Spleen (tissue), 11 donors: ENCODE results near the gene THSD4. TPM values are rescaled to one million over a fixed set of nuclear protein-coding genes. Genes with fewer than 3 reads are reported as not detected.

Experiments
- DNase-seq: peaks from one replicate; pipeline ENCODE4 v3.0.0-alpha.2; 2020
- H3K27ac ChIP-seq, 8 donors: fragments of 200-600 bp; sonication (generic) in 7 of 8; 1 replicate in 4 of 8; 2 replicates in 4 of 8; pipeline versions ENCODE4 v1.5.0 to v1.8.0; 2016 to 2021; ENCODE audit warnings: inconsistent platforms in 4 of 8, mild to moderate bottlenecking in 4 of 8, moderate library complexity in 1 of 8
- H3K27me3 ChIP-seq, 7 donors: fragments of 200-600 bp; sonication (generic) in 6 of 7; replicated peaks in 1 of 7; 1 replicate in 4 of 7; 2 replicates in 3 of 7; pipeline versions ENCODE4 v1.5.0 to v1.8.0; 2016 to 2021; ENCODE audit warnings: inconsistent platforms in 3 of 7, mild to moderate bottlenecking in 1 of 7
- H3K36me3 ChIP-seq, 6 donors: fragments of 200-600 bp; sonication (generic) in 5 of 6; 1 replicate in 4 of 6; 2 replicates in 2 of 6; pipeline versions ENCODE4 v1.5.0 to v1.8.0; 2016 to 2021; ENCODE audit warnings: inconsistent platforms in 2 of 6
- H3K4me1 ChIP-seq, 6 donors: fragments of 200-600 bp; sonication (generic) in 5 of 6; 1 replicate in 3 of 6; 2 replicates in 3 of 6; pipeline versions ENCODE4 v1.5.0 to v1.8.0; 2016 to 2021; ENCODE audit warnings: inconsistent platforms in 3 of 6
- H3K4me3 ChIP-seq, 8 donors: fragments of 200-600 bp; sonication (generic) in 7 of 8; 1 replicate in 4 of 8; 2 replicates in 4 of 8; pipeline versions ENCODE4 v1.5.0 to v1.8.0; 2016 to 2021; ENCODE audit warnings: inconsistent platforms in 4 of 8, mild to moderate bottlenecking in 4 of 8, moderate library complexity in 2 of 8
- H3K9me3 ChIP-seq, 8 donors: fragments of 200-600 bp; sonication (generic) in 7 of 8; 1 replicate in 4 of 8; 2 replicates in 4 of 8; pipeline versions ENCODE4 v1.5.0 to v1.8.0; 2016 to 2021; ENCODE audit warnings: inconsistent platforms in 4 of 8
- POLR2A ChIP-seq, 3 donors: fragments of 450-650 bp; IDR thresholded peaks; one replicate each; pipeline ENCODE4 v1.5.1; 2017; ENCODE audit warnings: antibody characterized with exemption in 3 of 3, mild to moderate bottlenecking in 1 of 3
- POLR2AphosphoS5 ChIP-seq, 3 donors: sonication (generic); formaldehyde crosslinking; IDR thresholded peaks; one replicate each; pipeline ENCODE4 v1.5.1; 2017; ENCODE audit warnings: antibody characterized with exemption in 3 of 3
- WGBS, 5 donors: extraction: QIAGEN DNeasy Blood & Tissue Kit in 3 of 5; methylation state at CpG; one replicate each; pipeline versions ENCODE4 v1.1.5 to v1.1.7; 2013 to 2018; 5-methylcytosine and 5-hydroxymethylcytosine counted together
- intact Hi-C: fragments of 100-400 bp; cut with DNase I; formaldehyde crosslinking; loops from one replicate; pipeline ENCODE4 v1.15.0; 2023; ENCODE audit warnings: low total_unique reads
- polyA plus RNA-seq, 3 donors: library from polyadenylated mRNA; stranded (reverse); fragments of 200-250 nt; gene quantifications; one replicate each; pipeline ENCODE4 v1.2.1, GENCODE V29; 2013
- total RNA-seq, 7 donors: library from RNA; depleted of rRNA in 3 of 7; stranded (reverse); fragments of >200 nt in 3 of 7; fragmentation: NEBNext Ultra II Directional in 4 of 7; extraction: Animal tissue kit (Norgen Biotek cat#: 25700) in 4 of 7; gene quantifications; one replicate each; pipeline versions ENCODE4 v1.1.0 to v1.2.1, GENCODE V29; 2016 to 2021
- TF ChIP-seq, protein P1 (sequence below), 11 experiments: fragments of 200-600 bp in 7 of 11; fragments of 450-650 bp in 4 of 11; sonication (generic) in 4 of 11; IDR thresholded peaks in 8 of 11; conservative IDR thresholded peaks in 3 of 11; 1 replicate in 7 of 11; 2 replicates in 4 of 11; pipeline versions ENCODE4 v1.4.0 to v1.8.0; 2016 to 2021; ENCODE audit warnings: antibody characterized with exemption in 11 of 11, inconsistent platforms in 4 of 11, mild to moderate bottlenecking in 1 of 11
- donor health status: healthy with polysubstance abuse.
- donor health status: DM: no; HTN: no; CAD: no; lungs with moderate emphysema.
- donor health status: DM: no; HTN: no; CAD: no.
- donor health status: Bipolar disorder and iron deficiency.
- donor health status: healthy.
- donor health status: DM: no; HTN: no; CAD: no.
- donor health status: DM: yes; HTN: yes; CAD: no.

Gene THSD4
- total and polyA plus RNA-seq, 10 donors, result 0.29 to 11.3 (median 3.4) TPM

DNA sequence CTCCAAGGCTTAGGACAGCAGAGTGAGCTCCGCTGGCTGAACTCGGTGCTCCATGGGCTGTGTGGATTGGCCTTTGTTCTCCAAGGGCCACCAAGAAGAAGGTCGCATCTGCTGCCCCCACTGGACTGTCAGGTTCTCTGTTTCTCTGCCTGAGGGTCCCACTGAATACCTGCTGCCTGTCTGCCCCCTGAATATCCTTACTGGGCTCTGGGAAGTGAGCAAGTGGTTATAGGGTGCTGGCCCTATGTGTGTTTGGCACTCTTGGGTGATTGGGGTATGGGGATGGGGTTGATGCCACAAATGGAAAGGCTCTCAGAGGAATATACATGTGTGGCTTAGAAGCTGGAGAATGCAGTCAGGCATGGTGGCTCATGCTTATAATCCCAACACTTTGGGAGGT, 82.3 kb downstream of the THSD4 start:
- Histone ChIP-seq H3K9me3 (no peaks in the 10 kb centered on the region), H3K4me3 (no peak overlapping the region), H3K27me3 (no peaks in the 10 kb centered on the region), H3K36me3 (no peaks in the 10 kb centered on the region), H3K27ac (no peak overlapping the region), H3K4me1 (no peaks in the 10 kb centered on the region)
- WGBS, 5 donors, result 89 to 96% (median 93%) methylated on average over 3 of the region's 3 CpGs; no CpG with 5 or more reads in 1 of the 5 donors
- DNase-seq, result no peak
- TF ChIP-seq POLR2AphosphoS5 (IDR thresholded peaks at IDR 0.05), result no peak
- no peak for TF ChIP-seq POLR2A (IDR thresholded peaks at IDR 0.05)
- TF ChIP-seq, protein P1, sequence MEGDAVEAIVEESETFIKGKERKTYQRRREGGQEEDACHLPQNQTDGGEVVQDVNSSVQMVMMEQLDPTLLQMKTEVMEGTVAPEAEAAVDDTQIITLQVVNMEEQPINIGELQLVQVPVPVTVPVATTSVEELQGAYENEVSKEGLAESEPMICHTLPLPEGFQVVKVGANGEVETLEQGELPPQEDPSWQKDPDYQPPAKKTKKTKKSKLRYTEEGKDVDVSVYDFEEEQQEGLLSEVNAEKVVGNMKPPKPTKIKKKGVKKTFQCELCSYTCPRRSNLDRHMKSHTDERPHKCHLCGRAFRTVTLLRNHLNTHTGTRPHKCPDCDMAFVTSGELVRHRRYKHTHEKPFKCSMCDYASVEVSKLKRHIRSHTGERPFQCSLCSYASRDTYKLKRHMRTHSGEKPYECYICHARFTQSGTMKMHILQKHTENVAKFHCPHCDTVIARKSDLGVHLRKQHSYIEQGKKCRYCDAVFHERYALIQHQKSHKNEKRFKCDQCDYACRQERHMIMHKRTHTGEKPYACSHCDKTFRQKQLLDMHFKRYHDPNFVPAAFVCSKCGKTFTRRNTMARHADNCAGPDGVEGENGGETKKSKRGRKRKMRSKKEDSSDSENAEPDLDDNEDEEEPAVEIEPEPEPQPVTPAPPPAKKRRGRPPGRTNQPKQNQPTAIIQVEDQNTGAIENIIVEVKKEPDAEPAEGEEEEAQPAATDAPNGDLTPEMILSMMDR (IDR thresholded peaks at IDR 0.05 in 8 of 11, conservative IDR thresholded peaks at IDR 0.05 in 3 of 11), result no peak
- intact Hi-C loops, result no loop called here

GRCh38 chr15:71198846-71199245, 83.6 kb downstream of the THSD4 start:
- H3K27me3 ChIP-seq, result no peaks in the 10 kb centered on the region
- no peaks in the 10 kb centered on the region for H3K4me1 ChIP-seq
- no peak overlapping the region for H3K4me3 ChIP-seq
- TF ChIP-seq POLR2AphosphoS5 (IDR thresholded peaks at IDR 0.05) (no peak), POLR2A (IDR thresholded peaks at IDR 0.05) (no peak)
- TF ChIP-seq, protein P1 (IDR thresholded peaks at IDR 0.05 in 8 of 11, conservative IDR thresholded peaks at IDR 0.05 in 3 of 11), result no peak
- no peaks in the 10 kb centered on the region for H3K36me3 ChIP-seq
- DNase-seq, result no peak
- WGBS, 5 donors, result 65 to 83% (median 76%) methylated on average over 3 of the region's 3 CpGs
- no peak overlapping the region for H3K27ac ChIP-seq
- intact Hi-C loops, result no loop called here
- no peaks in the 10 kb centered on the region for H3K9me3 ChIP-seq

DNA sequence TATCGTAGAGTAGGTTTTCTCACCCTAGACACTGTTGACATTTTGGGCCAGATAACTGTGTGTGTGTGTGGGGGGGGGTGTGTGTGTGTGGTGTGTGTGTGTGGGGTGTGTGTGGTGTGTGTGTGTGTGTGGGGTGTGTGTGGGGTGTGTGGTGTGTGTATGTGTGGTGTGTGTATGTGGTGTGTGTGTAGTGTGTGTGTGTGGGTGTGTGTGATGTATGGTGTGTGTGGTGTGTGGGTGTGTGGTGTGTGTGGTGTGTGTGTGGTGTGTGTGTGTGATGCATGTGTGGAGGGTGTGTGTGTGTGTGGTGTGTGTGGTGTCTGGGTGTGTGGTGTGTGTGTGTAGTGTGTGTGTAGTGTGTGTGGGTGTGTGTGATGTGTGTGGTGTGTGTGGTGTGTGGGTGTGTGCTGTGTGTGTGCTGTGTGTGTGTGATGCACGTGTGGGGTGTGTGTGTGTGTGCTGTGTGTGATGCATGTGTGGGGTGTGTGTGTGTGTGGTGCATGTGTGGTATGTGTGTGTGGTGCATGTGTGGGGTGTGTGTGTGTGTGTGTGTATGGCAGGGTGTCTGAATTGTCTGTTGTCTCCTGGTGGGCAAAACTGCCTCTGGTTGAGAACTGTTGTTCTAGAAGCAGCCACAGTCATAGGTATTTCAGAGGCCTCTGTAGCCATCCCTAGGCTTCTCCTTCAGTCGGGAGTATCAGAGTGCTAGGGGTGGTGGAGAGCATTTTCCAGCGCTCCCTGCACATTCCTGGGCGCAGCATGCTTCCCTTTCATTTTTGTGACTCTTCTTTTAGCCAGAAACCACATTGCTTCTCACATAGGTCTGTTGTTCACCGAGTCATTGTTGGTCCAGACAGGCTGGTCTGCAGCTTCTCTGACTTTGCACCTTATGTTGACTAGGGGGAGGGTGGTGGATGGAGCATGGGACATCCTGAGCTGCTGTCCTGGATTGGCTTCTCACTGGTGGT, 84.4 kb downstream of the THSD4 start:
- Histone ChIP-seq H3K36me3 (no peaks in the 10 kb centered on the region), H3K4me3 (no peak overlapping the region), H3K27ac (no peak overlapping the region), H3K9me3 (no peaks in the 10 kb centered on the region), H3K27me3 (no peaks in the 10 kb centered on the region), H3K4me1 (no peaks in the 10 kb centered on the region)
- TF ChIP-seq POLR2A (IDR thresholded peaks at IDR 0.05) (no peak), POLR2AphosphoS5 (IDR thresholded peaks at IDR 0.05) (no peak)
- TF ChIP-seq, protein P1 (IDR thresholded peaks at IDR 0.05 in 8 of 11, conservative IDR thresholded peaks at IDR 0.05 in 3 of 11), result no peak
- DNase-seq, result no peak
- 75 to 80% (median 78%) methylated on average over 6 of the region's 6 CpGs for WGBS, 5 donors
- intact Hi-C loops, result no loop called here

DNA sequence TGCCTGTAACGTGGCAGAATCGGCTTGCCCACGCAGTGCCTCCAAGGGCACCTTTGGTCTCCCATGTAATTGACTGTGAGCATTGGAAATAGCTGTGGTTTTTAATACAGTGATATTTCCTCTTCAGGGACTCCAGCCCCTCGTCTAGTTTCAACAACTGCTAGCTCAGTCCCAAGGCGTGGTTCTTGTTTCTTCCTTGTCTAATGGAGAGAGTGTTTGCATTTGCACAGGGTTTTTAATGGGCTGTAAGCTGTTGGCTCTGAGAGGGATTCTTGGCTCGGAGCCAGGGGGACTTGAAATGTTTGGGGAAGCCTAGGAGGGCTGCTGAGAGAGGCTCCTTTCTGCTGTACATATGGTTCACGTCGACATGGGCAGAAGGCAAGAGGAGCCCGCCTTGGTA, 86.2 kb downstream of the THSD4 start:
- H3K27ac ChIP-seq, result no peak overlapping the region
- DNase-seq, result no peak

More for the DNA sequence above, 86.2 kb downstream of the THSD4 start:
- intact Hi-C loops, result no loop called here
- Histone ChIP-seq H3K9me3 (no peaks in the 10 kb centered on the region), H3K27me3 (no peaks in the 10 kb centered on the region), H3K4me1 (no peaks in the 10 kb centered on the region), H3K36me3 (no peaks in the 10 kb centered on the region), H3K4me3 (no peak overlapping the region)
- 70 to 78% (median 72%) methylated on average over 9 of the region's 9 CpGs for WGBS, 5 donors
- TF ChIP-seq POLR2AphosphoS5 (IDR thresholded peaks at IDR 0.05) (no peak), POLR2A (IDR thresholded peaks at IDR 0.05) (no peak)
- TF ChIP-seq, protein P1 (IDR thresholded peaks at IDR 0.05 in 8 of 11, conservative IDR thresholded peaks at IDR 0.05 in 3 of 11), result no peak
